Smooth muscle cell (in vitro differentiated cells): Measurements from ENCODE around the gene DSCAM. TPM values are rescaled to one million over a fixed set of nuclear protein-coding genes. Genes with fewer than 3 reads are reported as not detected.

Experiments
- DNase-seq: peaks from one replicate; lab custom pipeline; 2025; ENCODE audit not compliant: unreplicated experiment; lab: John Stamatoyannopoulos, UW
- H2AFZ ChIP-seq: fragments of 200-600 bp; sonication (generic); 2 replicates; pipeline ENCODE4 v1.6.0; 2016; ENCODE audit warnings: antibody characterized with exemption, low read depth, mild to moderate bottlenecking
- H3F3A ChIP-seq: fragments of 200-600 bp; sonication (generic); 2 replicates; pipeline ENCODE4 v1.6.0; 2017; ENCODE audit warnings: antibody characterized with exemption, low read depth
- H3K27ac ChIP-seq: fragments of 200-600 bp; sonication (generic); 2 replicates; pipeline ENCODE4 v1.5.1; 2016; ENCODE audit warnings: low read depth, mild to moderate bottlenecking
- H3K27me3 ChIP-seq: fragments of 200-600 bp; sonication (generic); 2 replicates; pipeline ENCODE4 v1.6.1; 2016; ENCODE audit warnings: low read depth, mild to moderate bottlenecking
- H3K36me3 ChIP-seq: fragments of 200-600 bp; sonication (generic); 2 replicates; pipeline ENCODE4 v1.5.1; 2016; ENCODE audit warnings: low read depth
- H3K4me1 ChIP-seq: fragments of 200-600 bp; sonication (generic); 2 replicates; pipeline ENCODE4 v1.5.1; 2016; ENCODE audit warnings: low read depth
- H3K4me2 ChIP-seq: fragments of 200-600 bp; sonication (generic); 2 replicates; pipeline ENCODE4 v1.6.0; 2016; ENCODE audit warnings: mild to moderate bottlenecking
- H3K4me3 ChIP-seq: fragments of 200-600 bp; sonication (generic); 2 replicates; pipeline ENCODE4 v1.5.1; 2016; ENCODE audit warnings: mild to moderate bottlenecking
- H3K79me2 ChIP-seq: fragments of 200-600 bp; sonication (generic); 2 replicates; pipeline ENCODE4 v1.6.0; 2016; ENCODE audit warnings: low read depth, mild to moderate bottlenecking
- H3K9ac ChIP-seq: fragments of 200-600 bp; sonication (generic); 2 replicates; pipeline ENCODE4 v1.6.0; 2016; ENCODE audit warnings: low read depth
- H3K9me3 ChIP-seq: fragments of 200-600 bp; sonication (generic); replicated peaks from 2 replicates; pipeline ENCODE4 v1.5.1; 2016; ENCODE audit warnings: low read depth
- H4K20me1 ChIP-seq: fragments of 200-600 bp; sonication (generic); 2 replicates; pipeline ENCODE4 v1.6.0; 2016; ENCODE audit warnings: low read depth
- WGBS: methylation state at CpG from one replicate; pipeline ENCODE4 v1.1.7; 2016; ENCODE audit warnings: low lambda C conversion rate; 5-methylcytosine and 5-hydroxymethylcytosine counted together
- polyA plus RNA-seq: library from polyadenylated mRNA; unstranded; fragments of >200 nt; fragmentation: Nextera tagmentation; extraction: Ambion mirVana; gene quantifications from 2 replicates; pipeline ENCODE4 v1.2.1, GENCODE V29; 2016
- total RNA-seq: library from RNA; depleted of rRNA; stranded (reverse); fragments of >200 nt; gene quantifications from 2 replicates; pipeline ENCODE4 v1.2.3, GENCODE V29; 2014
- TF ChIP-seq, protein P1 (sequence below): fragments of 200-600 bp; sonication (generic); IDR thresholded peaks from 2 replicates; pipeline ENCODE4 v1.5.1; 2017; ENCODE audit warnings: borderline replicate concordance, mild to moderate bottlenecking, antibody characterized with exemption; ENCODE audit not compliant: insufficient read depth, poor library complexity, severe bottlenecking

DSCAM gene
- total and polyA plus RNA-seq, 2 experiments from 2014 or later: not detected

DNA sequence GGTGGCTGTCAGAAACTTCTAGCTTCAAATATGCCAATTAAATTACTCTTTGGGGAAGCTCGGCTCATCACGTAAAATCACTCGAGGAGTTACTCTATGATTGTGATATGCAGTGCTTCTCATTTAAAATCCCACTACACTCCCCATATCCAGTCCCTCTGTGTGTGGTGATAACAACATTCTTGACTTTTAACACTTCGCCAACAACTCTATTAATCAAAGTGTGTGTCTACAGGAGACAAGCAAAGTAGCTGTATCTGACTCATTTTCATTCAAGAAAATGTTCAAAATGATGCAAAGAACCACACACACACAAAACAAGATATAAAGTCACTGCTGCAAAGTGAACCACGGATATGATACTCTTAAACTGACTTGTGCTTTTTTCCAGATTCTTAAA, 341.3 kb downstream of the DSCAM start:
- Histone ChIP-seq H3K4me3 (no peak overlapping the region), H4K20me1 (no peaks in the 10 kb centered on the region), H3K9me3 (no peaks in the 10 kb centered on the region), H3K79me2 (no peaks in the 10 kb centered on the region), H3K4me1 (no peaks in the 10 kb centered on the region), H3K36me3 (no peaks in the 10 kb centered on the region), H3F3A (no peaks in the 10 kb centered on the region), H3K4me2 (no peak overlapping the region), H3K27ac (no peak overlapping the region), H3K27me3 (no peaks in the 10 kb centered on the region), H2AFZ (no peak overlapping the region), H3K9ac (no peak overlapping the region)
- 61% methylated on average over 5 of the region's 5 CpGs for WGBS
- DNase-seq: no peak
- TF ChIP-seq, protein P1, sequence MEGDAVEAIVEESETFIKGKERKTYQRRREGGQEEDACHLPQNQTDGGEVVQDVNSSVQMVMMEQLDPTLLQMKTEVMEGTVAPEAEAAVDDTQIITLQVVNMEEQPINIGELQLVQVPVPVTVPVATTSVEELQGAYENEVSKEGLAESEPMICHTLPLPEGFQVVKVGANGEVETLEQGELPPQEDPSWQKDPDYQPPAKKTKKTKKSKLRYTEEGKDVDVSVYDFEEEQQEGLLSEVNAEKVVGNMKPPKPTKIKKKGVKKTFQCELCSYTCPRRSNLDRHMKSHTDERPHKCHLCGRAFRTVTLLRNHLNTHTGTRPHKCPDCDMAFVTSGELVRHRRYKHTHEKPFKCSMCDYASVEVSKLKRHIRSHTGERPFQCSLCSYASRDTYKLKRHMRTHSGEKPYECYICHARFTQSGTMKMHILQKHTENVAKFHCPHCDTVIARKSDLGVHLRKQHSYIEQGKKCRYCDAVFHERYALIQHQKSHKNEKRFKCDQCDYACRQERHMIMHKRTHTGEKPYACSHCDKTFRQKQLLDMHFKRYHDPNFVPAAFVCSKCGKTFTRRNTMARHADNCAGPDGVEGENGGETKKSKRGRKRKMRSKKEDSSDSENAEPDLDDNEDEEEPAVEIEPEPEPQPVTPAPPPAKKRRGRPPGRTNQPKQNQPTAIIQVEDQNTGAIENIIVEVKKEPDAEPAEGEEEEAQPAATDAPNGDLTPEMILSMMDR: no peak

DNA sequence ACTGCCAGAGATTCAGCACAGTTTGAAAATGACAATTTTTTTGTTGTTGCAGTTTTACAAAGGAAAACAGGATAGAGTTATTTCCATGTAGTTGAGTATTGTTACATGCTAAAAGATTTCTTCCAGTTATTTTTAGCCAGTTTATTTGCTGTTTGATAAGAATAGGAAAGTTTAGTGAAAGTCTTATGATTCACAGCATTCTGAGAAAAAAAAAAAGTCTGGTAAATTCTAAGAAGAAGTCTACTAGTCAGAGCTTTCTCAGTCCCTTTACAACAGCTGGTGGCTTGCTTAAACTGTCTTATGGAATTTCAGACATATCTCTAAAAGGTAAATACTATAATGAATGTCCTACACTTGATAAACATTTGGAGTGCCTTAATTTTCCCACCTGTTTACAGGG, 341.7 kb downstream of the DSCAM start:
- Histone ChIP-seq H2AFZ (no peak overlapping the region), H3K9me3 (no peaks in the 10 kb centered on the region), H3K4me3 (no peak overlapping the region), H3K9ac (no peak overlapping the region), H3K36me3 (no peaks in the 10 kb centered on the region), H4K20me1 (no peaks in the 10 kb centered on the region), H3K79me2 (no peaks in the 10 kb centered on the region), H3K4me2 (no peak overlapping the region), H3K4me1 (no peaks in the 10 kb centered on the region), H3K27ac (no peak overlapping the region), H3F3A (no peaks in the 10 kb centered on the region), H3K27me3 (no peaks in the 10 kb centered on the region)
- TF ChIP-seq, protein P1: no peak
- DNase-seq: no peak

DNA sequence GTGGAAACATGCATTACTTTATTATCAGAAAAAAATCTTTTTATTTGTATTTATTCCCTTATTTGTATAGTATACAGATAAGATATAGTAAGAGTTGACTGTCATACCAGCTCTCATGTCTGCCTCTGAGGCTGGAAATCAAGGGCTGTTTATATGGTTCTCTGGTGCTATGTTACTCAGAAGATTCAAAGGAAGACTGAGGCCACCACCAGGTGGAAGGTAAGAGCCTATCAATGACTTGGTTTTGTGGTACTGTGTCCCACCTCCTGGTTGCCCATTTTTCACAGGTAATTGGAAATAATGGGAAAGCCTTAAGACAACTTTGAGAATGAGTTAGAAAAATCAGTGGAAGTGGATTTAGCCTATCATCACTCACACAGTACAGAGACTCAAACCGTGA, 342.1 kb downstream of the DSCAM start:
- TF ChIP-seq, protein P1: no peak
- H3K36me3 ChIP-seq: no peaks in the 10 kb centered on the region
- no peak overlapping the region for H3K27ac ChIP-seq
- no peaks in the 10 kb centered on the region for H3K9me3 ChIP-seq
- 41% methylated on average over 1 of the region's 1 CpG for WGBS
- no peaks in the 10 kb centered on the region for H4K20me1 ChIP-seq
- DNase-seq: no peak
- H3K4me1 ChIP-seq: no peaks in the 10 kb centered on the region
- H3K4me3 ChIP-seq: no peak overlapping the region
- no peak overlapping the region for H3K4me2 ChIP-seq
- H3F3A ChIP-seq: no peaks in the 10 kb centered on the region
- H3K9ac ChIP-seq: no peak overlapping the region
- no peaks in the 10 kb centered on the region for H3K27me3 ChIP-seq
- H3K79me2 ChIP-seq: no peaks in the 10 kb centered on the region
- H2AFZ ChIP-seq: no peak overlapping the region

DNA sequence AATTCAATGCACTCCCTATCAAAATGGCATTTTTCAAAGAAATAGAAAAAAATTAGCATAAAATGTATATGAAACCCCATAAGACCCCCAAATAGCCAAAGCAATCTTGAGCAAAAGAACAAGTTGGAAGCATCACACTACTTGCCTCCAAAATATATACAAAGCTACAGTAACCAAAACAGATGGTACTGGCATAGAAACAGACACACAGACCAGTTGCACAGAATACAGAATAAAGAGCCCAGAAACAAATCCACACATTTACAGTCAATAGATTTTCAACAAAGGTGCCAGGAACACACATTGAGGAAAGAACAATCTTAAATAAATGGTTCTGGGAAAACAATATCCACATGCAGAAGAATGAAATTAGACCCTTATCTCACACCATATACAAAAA, 350.8 kb downstream of the DSCAM start:
- H3K9ac ChIP-seq: no peak overlapping the region
- no peak overlapping the region for H3K4me2 ChIP-seq
- H3K36me3 ChIP-seq: no peaks in the 10 kb centered on the region
- no peak for DNase-seq
- H3K9me3 ChIP-seq: peaks cover 4% of the 10 kb centered on the region
- H3K27ac ChIP-seq: no peak overlapping the region
- TF ChIP-seq, protein P1: no peak
- no peaks in the 10 kb centered on the region for H4K20me1 ChIP-seq
- no peak overlapping the region for H3K4me3 ChIP-seq
- H3K27me3 ChIP-seq: no peaks in the 10 kb centered on the region
- no peaks in the 10 kb centered on the region for H3K4me1 ChIP-seq
- H2AFZ ChIP-seq: no peak overlapping the region
- no peaks in the 10 kb centered on the region for H3K79me2 ChIP-seq
- H3F3A ChIP-seq: no peaks in the 10 kb centered on the region
